GM12872 (cell line): ENCODE measurements around the gene CWF19L1.

Experiments used
- CTCF ChIP-seq: IDR thresholded peaks from 3 replicates; pipeline ENCODE4 v1.5.1; 2011; ENCODE audit warnings: low read depth, mild to moderate bottlenecking, low read length, moderate library complexity; ENCODE audit not compliant: insufficient read depth

Gene CWF19L1

GRCh38 chr10:100267239-100268104 lies at the start of gene CWF19L1:
Gene CWF19L1 (minus strand): TSS chr10:100267638. CDS start chr10:100267593, 45 bp downstream.
- no peak for TF ChIP-seq CTCF

- TF ChIP-seq CTCF, result no peak
These were observed 48.2 kb upstream of the CWF19L1 start for GRCh38 chr10:100315615-100316014.

- no peak for TF ChIP-seq CTCF
These were observed 43.9 kb upstream of the CWF19L1 start for GRCh38 chr10:100311298-100311697.

- no peak for TF ChIP-seq CTCF
These were observed 40.2 kb upstream of the CWF19L1 start for GRCh38 chr10:100307684-100308083.

GRCh38 chr10:100306861-100307260 lies 39.4 kb upstream of the CWF19L1 start:
- no peak for TF ChIP-seq CTCF

- TF ChIP-seq CTCF, result no peak
These were observed 37.0 kb upstream of the CWF19L1 start for GRCh38 chr10:100304414-100304813.

GRCh38 chr10:100303724-100304319 lies 36.4 kb upstream of the CWF19L1 start:
- TF ChIP-seq CTCF, result peak; percentile 71
